Ovary (tissue), 3 donors: ENCODE results near the gene NAT14.
A peak's percentile ranks its signal among the peaks of the same experiment; 100 is the strongest.

Experiments used
- CTCF ChIP-seq, 3 donors: fragments of 450-650 bp in 2 of 3; fragments of 200-600 bp in 1 of 3; IDR thresholded peaks; one replicate each; pipeline versions ENCODE4 v1.5.1 to v1.8.0; 2016 to 2022; ENCODE audit warnings: antibody characterized with exemption in 3 of 3, mild to moderate bottlenecking in 1 of 3
- POLR2A ChIP-seq: fragments of 450-650 bp; IDR thresholded peaks from one replicate; pipeline ENCODE4 v1.6.1; 2017; ENCODE audit warnings: antibody characterized with exemption, mild to moderate bottlenecking, moderate library complexity
- donor health status: DM: no; HTN: no; CAD: no.

GRCh38 chr19:55486043-55486970, 1.3 kb downstream of the NAT14 start:
- TF ChIP-seq POLR2A, result no peak
- peak in 1 of 3 donors; percentile 17 for TF ChIP-seq CTCF (IDR thresholded peaks at IDR 0.05)
